ENCODE results near the gene COL27A1. TPM values are rescaled to one million over a fixed set of nuclear protein-coding genes. Genes with fewer than 3 reads are reported as not detected.
A peak's percentile ranks its signal among the peaks of the same experiment; 100 is the strongest.

Gene COL27A1
- total RNA-seq, 1 donor from 2014 or later = 4.3 TPM

- Mint-ChIP-seq H3K36me3 (peaks cover 4% of the 10 kb centered on the region), H3K4me3 (no peak overlapping the region), H3K4me1 (peaks cover 16% of the 10 kb centered on the region), H3K27me3 (ENCODE audit: insufficient read depth, low read depth) (peaks cover 2% of the 10 kb centered on the region), H3K9me3 (no peaks in the 10 kb centered on the region), H3K27ac (no peak overlapping the region)
- H2AFZ ChIP-seq (replicated peaks) = no peak overlapping the region
- H3K27me3 ChIP-seq = no peaks in the 10 kb centered on the region
- no peaks in the 10 kb centered on the region for H3K9me3 ChIP-seq (ENCODE audit: low read depth)
- H3K9ac ChIP-seq = no peak overlapping the region
- H3K27ac ChIP-seq = no peak overlapping the region
- TF ChIP-seq, protein P1, sequence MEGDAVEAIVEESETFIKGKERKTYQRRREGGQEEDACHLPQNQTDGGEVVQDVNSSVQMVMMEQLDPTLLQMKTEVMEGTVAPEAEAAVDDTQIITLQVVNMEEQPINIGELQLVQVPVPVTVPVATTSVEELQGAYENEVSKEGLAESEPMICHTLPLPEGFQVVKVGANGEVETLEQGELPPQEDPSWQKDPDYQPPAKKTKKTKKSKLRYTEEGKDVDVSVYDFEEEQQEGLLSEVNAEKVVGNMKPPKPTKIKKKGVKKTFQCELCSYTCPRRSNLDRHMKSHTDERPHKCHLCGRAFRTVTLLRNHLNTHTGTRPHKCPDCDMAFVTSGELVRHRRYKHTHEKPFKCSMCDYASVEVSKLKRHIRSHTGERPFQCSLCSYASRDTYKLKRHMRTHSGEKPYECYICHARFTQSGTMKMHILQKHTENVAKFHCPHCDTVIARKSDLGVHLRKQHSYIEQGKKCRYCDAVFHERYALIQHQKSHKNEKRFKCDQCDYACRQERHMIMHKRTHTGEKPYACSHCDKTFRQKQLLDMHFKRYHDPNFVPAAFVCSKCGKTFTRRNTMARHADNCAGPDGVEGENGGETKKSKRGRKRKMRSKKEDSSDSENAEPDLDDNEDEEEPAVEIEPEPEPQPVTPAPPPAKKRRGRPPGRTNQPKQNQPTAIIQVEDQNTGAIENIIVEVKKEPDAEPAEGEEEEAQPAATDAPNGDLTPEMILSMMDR (IDR thresholded peaks at IDR 0.05) = no peak
- TF ChIP-seq EZH2 (IDR thresholded peaks at IDR 0.05) (no peak), EZH2phosphoT487 (IDR thresholded peaks at IDR 0.05) (no peak)
- H3K36me3 ChIP-seq = no peaks in the 10 kb centered on the region
- H3K4me1 ChIP-seq = peaks cover 11% of the 10 kb centered on the region
- H3K4me2 ChIP-seq = no peak overlapping the region
- no peaks in the 10 kb centered on the region for H3F3A ChIP-seq (ENCODE audit: low read depth)
- H4K20me1 ChIP-seq (ENCODE audit: low read depth) = no peaks in the 10 kb centered on the region
- H3K4me3 ChIP-seq = no peak overlapping the region
- no peaks in the 10 kb centered on the region for H3K79me2 ChIP-seq (ENCODE audit: low read depth)
- no peak for DNase-seq (ENCODE audit: low spot score)
Measured at GRCh38 chr9:114210136-114210535, 54.8 kb downstream of the COL27A1 start.

GRCh38 chr9:114210691-114211276 lies 55.4 kb downstream of the COL27A1 start:
- no peak overlapping the region for H2AFZ ChIP-seq (replicated peaks)
- H3K4me3 Mint-ChIP-seq = no peak overlapping the region
- no peak for DNase-seq (ENCODE audit: low spot score)
- no peaks in the 10 kb centered on the region for H3K9me3 ChIP-seq (ENCODE audit: low read depth)
- H3K4me1 Mint-ChIP-seq = peaks cover 16% of the 10 kb centered on the region
- no peaks in the 10 kb centered on the region for H4K20me1 ChIP-seq (ENCODE audit: low read depth)
- no peak overlapping the region for H3K27ac ChIP-seq
- H3F3A ChIP-seq (ENCODE audit: low read depth) = no peaks in the 10 kb centered on the region
- TF ChIP-seq EZH2 (IDR thresholded peaks at IDR 0.05) (no peak), EZH2phosphoT487 (IDR thresholded peaks at IDR 0.05) (no peak)
- TF ChIP-seq, protein P1 (IDR thresholded peaks at IDR 0.05) = no peak
- no peaks in the 10 kb centered on the region for H3K79me2 ChIP-seq (ENCODE audit: low read depth)
- H3K4me2 ChIP-seq = no peak overlapping the region
- no peaks in the 10 kb centered on the region for H3K27me3 ChIP-seq
- peaks cover 4% of the 10 kb centered on the region for H3K36me3 Mint-ChIP-seq
- H3K9ac ChIP-seq = no peak overlapping the region
- H3K27ac Mint-ChIP-seq = peak overlapping the region; percentile 76
- no peak overlapping the region for H3K4me3 ChIP-seq
- H3K27me3 Mint-ChIP-seq (ENCODE audit: insufficient read depth, low read depth) = peaks cover 2% of the 10 kb centered on the region
- peaks cover 11% of the 10 kb centered on the region for H3K4me1 ChIP-seq
- no peaks in the 10 kb centered on the region for H3K36me3 ChIP-seq
- H3K9me3 Mint-ChIP-seq = no peaks in the 10 kb centered on the region

GRCh38 chr9:114212826-114213225 lies 57.5 kb downstream of the COL27A1 start:
- H3K4me2 ChIP-seq = no peak overlapping the region
- H3K4me1 ChIP-seq = no peaks in the 10 kb centered on the region
- H3F3A ChIP-seq (ENCODE audit: low read depth) = no peaks in the 10 kb centered on the region
- no peak overlapping the region for H3K4me3 ChIP-seq
- H3K79me2 ChIP-seq (ENCODE audit: low read depth) = no peaks in the 10 kb centered on the region
- no peaks in the 10 kb centered on the region for H3K9me3 ChIP-seq (ENCODE audit: low read depth)
- DNase-seq (ENCODE audit: low spot score) = no peak
- Mint-ChIP-seq H3K9me3 (no peaks in the 10 kb centered on the region), H3K4me3 (no peak overlapping the region), H3K36me3 (peaks cover 4% of the 10 kb centered on the region), H3K27me3 (ENCODE audit: insufficient read depth, low read depth) (peaks cover 2% of the 10 kb centered on the region), H3K4me1 (peaks cover 4% of the 10 kb centered on the region), H3K27ac (no peak overlapping the region)
- H4K20me1 ChIP-seq (ENCODE audit: low read depth) = no peaks in the 10 kb centered on the region
- no peak overlapping the region for H3K9ac ChIP-seq
- TF ChIP-seq, protein P1 (IDR thresholded peaks at IDR 0.05) = no peak
- TF ChIP-seq EZH2phosphoT487 (IDR thresholded peaks at IDR 0.05) = no peak
- TF ChIP-seq EZH2 (IDR thresholded peaks at IDR 0.05) = no peak
- H2AFZ ChIP-seq (replicated peaks) = no peak overlapping the region
- H3K36me3 ChIP-seq = no peaks in the 10 kb centered on the region
- H3K27me3 ChIP-seq = no peaks in the 10 kb centered on the region
- H3K27ac ChIP-seq = no peak overlapping the region
